Spinal cord (tissue), 10 donors: Measurements from ENCODE around the gene XK. TPM values are rescaled to one million over a fixed set of nuclear protein-coding genes. Genes with fewer than 3 reads are reported as not detected.

Source experiments
- DNase-seq, 6 donors: peaks; one replicate each; pipeline versions ENCODE4 v3.0.0 to v3.0.0-alpha.2; 2013 to 2015; ENCODE audit warnings: low spot score in 6 of 6, low read depth in 4 of 6
- H3K27ac ChIP-seq: one replicate; pipeline ENCODE4 v1.5.1; 2013; ENCODE audit warnings: low read depth, low read length, control low read depth
- H3K27me3 ChIP-seq: one replicate; pipeline ENCODE4 v1.6.1; 2013; ENCODE audit warnings: low read length; ENCODE audit not compliant: control insufficient read depth, insufficient read depth
- H3K36me3 ChIP-seq: one replicate; pipeline ENCODE4 v1.6.1; 2013; ENCODE audit warnings: low read length; ENCODE audit not compliant: control insufficient read depth, insufficient read depth
- H3K4me1 ChIP-seq: one replicate; pipeline ENCODE4 v1.6.1; 2013; ENCODE audit warnings: low read length; ENCODE audit not compliant: control insufficient read depth, insufficient read depth
- H3K4me3 ChIP-seq: one replicate; pipeline ENCODE4 v1.5.1; 2013; ENCODE audit warnings: low read depth, low read length, control low read depth
- H3K9me3 ChIP-seq: one replicate; pipeline ENCODE4 v1.6.1; 2013; ENCODE audit warnings: low read length; ENCODE audit not compliant: control insufficient read depth, insufficient read depth
- WGBS: methylation state at CpG from one replicate; pipeline ENCODE4 v1.1.5; 2013; ENCODE audit warnings: missing lambda C conversion rate; ENCODE audit not compliant: insufficient coverage; 5-methylcytosine and 5-hydroxymethylcytosine counted together
- polyA plus RNA-seq, 2 donors: library from polyadenylated mRNA; unstranded; fragments of 120-200 nt; gene quantifications; one replicate each; pipeline ENCODE4 v1.2.1, GENCODE V29; 2013; ENCODE audit not compliant: insufficient read length in 2 of 2
- total RNA-seq, 2 donors: library from RNA; depleted of rRNA in 1 of 2; stranded (reverse); fragments of 120-200 nt in 1 of 2; fragments of >200 nt in 1 of 2; gene quantifications; one replicate each; pipeline versions ENCODE4 v1.2.3 to v1.2.4, GENCODE V29; 2013 to 2014
- donor health status: healthy.

The XK gene
- total and polyA plus RNA-seq, 4 donors: 2.6 to 16.1 (median 5.4) TPM

DNA sequence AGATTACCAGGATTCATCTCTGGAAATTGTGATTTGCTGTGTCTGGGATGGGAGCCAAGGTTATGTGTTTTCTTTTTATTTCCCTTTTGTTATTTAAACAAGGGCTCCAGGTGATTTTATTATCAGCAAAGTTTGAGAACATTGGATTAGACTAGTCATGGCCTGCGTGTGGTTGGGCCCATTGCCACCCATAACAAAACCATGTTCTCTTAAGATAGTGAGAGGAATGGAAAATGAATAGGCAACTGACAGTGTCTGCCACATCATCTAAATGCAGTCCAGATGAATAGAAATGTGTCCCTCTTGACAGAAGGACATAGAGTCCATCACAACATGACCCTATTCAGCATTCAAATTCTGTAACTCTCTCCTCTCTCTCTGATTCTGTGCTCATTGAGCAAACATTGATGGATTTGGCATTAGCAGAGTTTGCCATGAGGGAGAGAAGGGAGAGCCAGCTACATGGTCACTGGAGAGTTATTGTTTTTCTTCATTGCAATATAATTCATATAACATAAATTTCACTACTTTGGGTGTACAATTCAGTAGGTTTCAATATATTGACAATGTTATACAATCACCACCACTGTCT lies 11.7 kb downstream of the XK start:
- Histone ChIP-seq H3K36me3 (no peaks in the 10 kb centered on the region), H3K27me3 (peaks cover 3% of the 10 kb centered on the region), H3K9me3 (no peaks in the 10 kb centered on the region), H3K4me1 (no peaks in the 10 kb centered on the region), H3K27ac (no peak overlapping the region), H3K4me3 (no peak overlapping the region)
- no peak for DNase-seq
- WGBS: no CpG with 5 or more reads among the region's 1 CpG

DNA sequence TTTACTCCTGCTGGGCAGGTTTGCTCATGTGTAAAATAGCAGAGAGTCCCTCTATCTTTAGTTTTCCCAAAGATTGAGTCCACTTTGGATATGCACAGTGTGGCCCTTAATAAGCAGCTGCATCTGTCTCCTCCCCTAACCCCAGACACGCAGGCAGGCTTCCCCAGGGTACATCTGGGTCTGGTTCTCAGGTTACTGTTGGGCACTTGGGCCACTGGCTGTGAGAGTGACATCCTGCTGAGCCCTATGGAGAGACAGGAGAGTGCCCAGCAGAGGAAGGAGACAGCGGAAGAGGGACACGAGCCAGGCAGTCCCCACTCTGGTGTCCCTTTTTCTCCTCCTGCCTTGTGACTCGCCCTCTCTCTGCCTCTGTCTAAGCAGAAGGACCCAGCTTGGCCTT lies 16.0 kb downstream of the XK start:
- 59% methylated on average over 3 of the region's 4 CpGs for WGBS
- Histone ChIP-seq H3K27ac (no peak overlapping the region), H3K27me3 (peaks cover 3% of the 10 kb centered on the region), H3K36me3 (no peaks in the 10 kb centered on the region), H3K4me3 (no peak overlapping the region), H3K9me3 (no peaks in the 10 kb centered on the region), H3K4me1 (no peaks in the 10 kb centered on the region)
- no peak for DNase-seq

DNA sequence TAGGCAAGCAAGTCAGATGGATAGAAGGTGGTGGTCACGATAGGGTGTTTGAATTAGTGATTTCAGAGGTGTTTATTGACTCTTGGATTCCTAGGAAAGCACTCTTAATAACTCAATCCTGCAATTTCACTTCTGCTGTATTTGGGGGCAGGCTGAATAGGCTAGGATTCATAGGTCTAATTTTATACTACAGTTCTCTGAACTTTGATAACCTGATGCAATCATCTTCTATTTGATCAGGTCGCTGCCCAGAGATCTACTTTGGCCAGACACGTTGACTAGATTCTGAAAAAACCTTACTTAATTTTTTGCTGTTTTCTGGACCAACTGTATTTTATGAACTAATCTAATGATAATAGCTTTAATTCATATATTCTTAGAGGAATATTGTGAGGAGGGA lies 26.4 kb downstream of the XK start:
- Histone ChIP-seq H3K9me3 (no peaks in the 10 kb centered on the region), H3K27me3 (no peaks in the 10 kb centered on the region), H3K27ac (no peak overlapping the region), H3K4me3 (no peak overlapping the region), H3K36me3 (no peaks in the 10 kb centered on the region), H3K4me1 (no peaks in the 10 kb centered on the region)
- no CpG with 5 or more reads among the region's 3 CpGs for WGBS
- DNase-seq: no peak

DNA sequence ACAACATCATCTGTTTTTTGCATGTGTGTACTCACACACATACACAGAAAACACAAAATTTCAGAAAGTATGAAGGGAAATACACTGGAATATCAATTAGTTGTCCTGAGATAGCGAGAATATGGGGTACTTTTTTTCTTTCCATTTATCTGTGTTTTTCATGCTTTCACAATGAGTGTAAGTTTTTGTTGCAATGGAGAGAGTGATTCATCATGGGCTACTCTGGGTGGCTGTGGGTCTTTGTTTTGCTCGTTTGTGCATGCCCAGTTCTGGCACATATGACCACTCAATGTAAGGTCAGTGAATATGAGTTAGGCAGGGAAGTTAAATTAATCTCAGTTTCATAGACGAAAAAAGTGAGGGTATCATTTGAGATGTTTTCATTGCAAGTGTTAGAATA lies 26.9 kb downstream of the XK start:
- Histone ChIP-seq H3K27ac (no peak overlapping the region), H3K27me3 (no peaks in the 10 kb centered on the region), H3K4me1 (no peaks in the 10 kb centered on the region), H3K36me3 (no peaks in the 10 kb centered on the region), H3K4me3 (no peak overlapping the region), H3K9me3 (no peaks in the 10 kb centered on the region)
- no peak for DNase-seq
- WGBS: 17% methylated on average over 1 of the region's 3 CpGs

DNA sequence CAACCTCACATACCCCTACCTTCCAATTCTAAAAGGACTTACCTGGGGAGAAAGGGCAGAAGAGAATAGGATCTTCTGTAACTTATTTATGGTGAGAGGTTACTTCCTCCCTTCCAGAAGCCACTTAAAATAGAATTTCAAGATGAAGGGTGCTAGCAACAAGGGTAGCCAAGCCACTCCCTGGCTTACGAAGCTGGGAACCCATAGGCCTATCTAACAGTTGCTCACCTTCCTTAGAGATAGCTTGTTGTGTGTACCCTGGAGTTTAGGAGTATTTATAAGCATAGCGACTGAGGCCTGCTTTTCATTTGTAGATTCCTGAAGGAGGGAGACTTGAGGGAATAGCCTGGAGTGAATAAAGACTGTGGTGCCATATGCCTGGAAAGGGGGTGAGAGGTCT lies 28.9 kb downstream of the XK start:
- H3K27me3 ChIP-seq: no peaks in the 10 kb centered on the region
- no peaks in the 10 kb centered on the region for H3K36me3 ChIP-seq
- H3K27ac ChIP-seq: no peak overlapping the region
- H3K9me3 ChIP-seq: no peaks in the 10 kb centered on the region
- no CpG with 5 or more reads among the region's 2 CpGs for WGBS
- no peak for DNase-seq
- no peaks in the 10 kb centered on the region for H3K4me1 ChIP-seq
- no peak overlapping the region for H3K4me3 ChIP-seq

DNA sequence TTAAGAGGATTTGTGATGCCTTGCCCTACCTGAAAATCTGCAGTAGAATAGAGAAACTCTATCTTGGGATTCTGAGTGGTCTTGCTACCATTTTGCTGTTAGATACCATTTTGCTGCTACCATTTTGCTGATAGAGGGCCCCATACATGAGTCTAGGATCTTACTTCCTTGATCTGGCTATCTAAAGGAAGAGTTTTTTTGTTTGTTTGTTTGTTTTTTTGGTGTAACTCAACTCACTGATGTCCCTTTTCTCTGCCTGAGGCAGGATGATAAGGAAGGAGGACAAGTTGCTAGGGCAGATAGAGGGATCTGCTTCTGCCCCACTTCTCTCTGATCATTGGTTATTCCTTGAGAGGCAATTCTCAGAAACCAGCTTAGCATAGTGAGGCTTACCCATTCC lies 31.0 kb downstream of the XK start:
- Histone ChIP-seq H3K27ac (no peak overlapping the region), H3K27me3 (no peaks in the 10 kb centered on the region), H3K36me3 (no peaks in the 10 kb centered on the region), H3K4me1 (no peaks in the 10 kb centered on the region), H3K4me3 (no peak overlapping the region), H3K9me3 (no peaks in the 10 kb centered on the region)
- no peak for DNase-seq

DNA sequence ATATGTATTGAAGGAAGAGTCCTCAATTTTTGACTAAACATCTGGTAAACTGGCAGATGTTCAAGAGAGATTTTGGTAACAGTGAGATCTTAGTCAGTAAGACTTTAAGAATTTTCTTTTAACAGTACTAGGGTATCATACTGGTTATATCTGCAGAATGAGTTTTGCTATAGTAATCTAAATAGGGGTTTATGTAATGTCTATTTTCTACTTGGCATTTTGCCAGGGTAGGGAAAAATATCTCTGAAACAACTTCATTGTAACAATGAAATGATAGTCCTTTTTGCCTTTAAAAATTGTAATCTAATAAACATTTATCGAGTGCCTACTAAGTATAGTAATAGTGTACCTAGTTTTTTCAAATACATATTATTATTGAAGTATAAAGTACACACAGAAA lies 32.1 kb downstream of the XK start:
- WGBS: no CpG with 5 or more reads among the region's 1 CpG
- no peaks in the 10 kb centered on the region for H3K4me1 ChIP-seq

DNA sequence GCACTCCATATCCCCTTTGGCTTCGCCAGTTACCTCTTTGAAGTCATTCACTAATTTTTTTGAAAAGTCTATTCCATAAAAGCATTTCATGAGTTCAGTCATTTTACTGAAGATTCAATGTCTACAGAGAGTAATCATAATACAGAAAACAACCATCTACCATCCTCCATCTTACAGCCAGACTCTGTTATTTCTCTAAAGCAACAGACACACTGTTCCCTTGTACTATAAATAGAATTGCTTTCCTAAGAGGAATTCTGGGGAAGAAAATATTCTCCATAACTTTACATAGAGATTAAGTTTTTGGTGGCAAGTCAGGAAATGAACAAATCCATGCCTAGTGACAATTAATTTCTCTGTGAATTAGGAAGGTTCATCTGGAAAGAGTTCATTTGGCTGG lies 37.0 kb downstream of the XK start:
- H3K27ac ChIP-seq: no peak overlapping the region
- H3K27me3 ChIP-seq: no peaks in the 10 kb centered on the region
- no peaks in the 10 kb centered on the region for H3K4me1 ChIP-seq
- peak in 1 of 6 donors; percentile 14 for DNase-seq
- H3K36me3 ChIP-seq: no peaks in the 10 kb centered on the region
- no peaks in the 10 kb centered on the region for H3K9me3 ChIP-seq
- no peak overlapping the region for H3K4me3 ChIP-seq
- 50% methylated on average over 1 of the region's 1 CpG for WGBS

More for the DNA sequence above, 32.1 kb downstream of the XK start:
- no peak for DNase-seq
- Histone ChIP-seq H3K27ac (no peak overlapping the region), H3K4me3 (no peak overlapping the region), H3K27me3 (no peaks in the 10 kb centered on the region), H3K9me3 (no peaks in the 10 kb centered on the region), H3K36me3 (no peaks in the 10 kb centered on the region)

DNA sequence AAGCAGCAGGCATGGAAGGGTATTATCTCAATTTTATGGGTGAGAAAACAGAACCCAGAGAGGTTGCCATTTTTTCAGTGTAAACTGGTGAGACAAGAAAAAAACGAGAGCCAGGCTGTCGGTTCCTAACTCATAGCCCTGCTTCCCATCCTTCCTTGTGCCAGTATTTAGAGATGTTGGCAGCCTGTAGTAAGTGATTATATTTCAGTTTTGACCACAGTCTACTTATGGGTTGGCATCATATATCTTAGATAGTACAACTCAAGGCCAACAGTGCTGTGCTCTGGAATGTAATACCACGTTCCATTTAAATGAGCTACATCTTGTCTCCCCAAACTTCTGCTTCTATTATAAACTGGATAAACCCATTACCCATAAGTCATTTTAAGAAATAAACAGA lies 40.8 kb downstream of the XK start:
- no peak for DNase-seq
- 100% methylated on average over 1 of the region's 3 CpGs for WGBS
- no peaks in the 10 kb centered on the region for H3K27me3 ChIP-seq
- no peak overlapping the region for H3K4me3 ChIP-seq
- no peaks in the 10 kb centered on the region for H3K9me3 ChIP-seq
- no peak overlapping the region for H3K27ac ChIP-seq
- H3K4me1 ChIP-seq: no peaks in the 10 kb centered on the region
- no peaks in the 10 kb centered on the region for H3K36me3 ChIP-seq

DNA sequence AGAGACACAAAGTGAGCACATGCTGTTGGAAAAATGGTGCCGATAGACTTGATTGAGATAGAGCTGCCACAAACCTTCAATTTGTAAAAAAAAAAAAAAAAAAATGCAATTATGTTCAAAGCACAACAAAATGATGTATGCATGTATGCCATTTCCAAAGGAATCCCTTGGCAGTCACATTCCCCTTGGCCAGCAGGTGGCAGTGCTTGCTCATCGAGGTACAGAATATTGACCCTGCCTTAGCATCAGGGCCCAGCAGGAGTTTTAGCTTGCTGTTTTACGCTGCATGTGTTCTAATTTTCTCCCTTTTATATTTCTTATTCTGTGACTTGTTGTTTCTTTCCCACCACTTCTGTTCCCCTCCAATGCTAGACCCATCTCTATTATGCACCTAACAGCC lies 59.8 kb downstream of the XK start:
- Histone ChIP-seq H3K4me1 (no peaks in the 10 kb centered on the region), H3K27ac (no peak overlapping the region), H3K4me3 (no peak overlapping the region), H3K36me3 (no peaks in the 10 kb centered on the region), H3K9me3 (no peaks in the 10 kb centered on the region), H3K27me3 (no peaks in the 10 kb centered on the region)
- WGBS: 0% methylated on average over 1 of the region's 3 CpGs
- peak; percentile 6 to 85 (median 35) for DNase-seq
